Effector memory CD4-positive, alpha-beta T cell (primary cell): ENCODE results near the gene TUBB1.

Experiments used
- DNase-seq, 3 donors: peaks; one replicate each; pipeline ENCODE4 v3.0.0-alpha.2; 2020
- H3K27ac ChIP-seq: 2 replicates; pipeline ENCODE4 v1.7.0; 2013; ENCODE audit warnings: mild to moderate bottlenecking, low read length, moderate library complexity; ENCODE audit not compliant: insufficient read depth, poor library complexity, severe bottlenecking
- H3K27me3 ChIP-seq: replicated peaks from 2 replicates; pipeline ENCODE4 v1.7.0; 2013; ENCODE audit warnings: mild to moderate bottlenecking, low read length; ENCODE audit not compliant: insufficient read depth, control insufficient read depth, poor library complexity, severe bottlenecking
- H3K36me3 ChIP-seq: 2 replicates; pipeline ENCODE4 v1.7.0; 2013; ENCODE audit warnings: mild to moderate bottlenecking, low read length, moderate library complexity; ENCODE audit not compliant: control insufficient read depth, insufficient read depth
- H3K4me1 ChIP-seq: 2 replicates; pipeline ENCODE4 v1.7.0; 2013; ENCODE audit warnings: low read length, mild to moderate bottlenecking; ENCODE audit not compliant: control insufficient read depth, insufficient read depth, poor library complexity, severe bottlenecking
- H3K4me3 ChIP-seq: 2 replicates; pipeline ENCODE4 v1.7.0; 2013; ENCODE audit warnings: low read length, low read depth, mild to moderate bottlenecking; ENCODE audit not compliant: insufficient read depth, poor library complexity, severe bottlenecking
- H3K9me3 ChIP-seq: 2 replicates; pipeline ENCODE4 v1.7.0; 2013; ENCODE audit warnings: mild to moderate bottlenecking, low read length, moderate library complexity; ENCODE audit not compliant: control insufficient read depth

Gene TUBB1

DNA sequence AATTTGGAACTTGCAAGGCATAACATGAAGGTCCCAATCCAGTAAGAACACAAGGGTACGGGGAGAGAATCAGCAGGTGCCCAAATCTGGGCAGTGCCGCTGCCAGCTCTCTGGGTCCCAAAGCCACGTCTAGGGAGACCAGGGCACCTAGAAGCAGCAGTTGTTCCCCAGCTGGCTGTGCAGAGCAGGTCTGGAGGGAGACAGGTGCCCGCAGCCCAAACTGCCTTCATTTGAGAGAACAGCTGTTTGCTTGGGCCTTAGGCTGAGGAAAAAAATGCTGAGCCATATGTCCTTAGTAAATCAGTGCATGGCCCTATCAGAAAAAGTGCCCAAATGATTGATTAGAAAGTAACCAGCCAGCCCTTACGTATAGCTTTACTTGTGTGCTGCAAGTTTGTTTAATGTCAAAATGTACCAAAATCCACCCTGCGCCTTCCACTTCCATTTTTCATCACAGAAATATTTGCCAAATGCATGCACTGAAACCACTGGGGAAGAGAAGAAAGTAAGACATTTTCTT lies 32.5 kb downstream of the TUBB1 start:
- Histone ChIP-seq H3K9me3 (no peaks in the 10 kb centered on the region), H3K36me3 (no peaks in the 10 kb centered on the region), H3K4me3 (no peak overlapping the region), H3K4me1 (no peaks in the 10 kb centered on the region), H3K27me3 (no peaks in the 10 kb centered on the region), H3K27ac (no peak overlapping the region)
- DNase-seq = no peak

DNA sequence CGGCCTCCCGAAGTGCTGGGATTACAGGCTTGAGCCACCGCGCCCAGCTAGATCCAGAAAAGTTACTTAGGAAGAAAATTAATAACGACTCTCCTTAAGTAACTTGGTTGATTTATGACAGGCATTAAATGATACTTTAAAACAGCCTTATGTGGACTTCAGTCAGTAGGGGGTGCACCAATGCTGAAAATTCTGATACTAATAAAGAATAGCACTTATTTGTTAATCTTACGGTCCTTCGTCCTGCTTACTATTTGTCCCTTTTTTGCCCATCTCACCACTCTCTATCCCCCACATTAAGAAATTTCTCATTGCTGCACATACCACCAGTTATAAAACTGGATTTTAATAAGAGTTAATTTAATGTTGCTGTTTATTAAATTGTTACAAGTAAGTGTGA lies 36.1 kb downstream of the TUBB1 start:
- Histone ChIP-seq H3K9me3 (no peaks in the 10 kb centered on the region), H3K27me3 (no peaks in the 10 kb centered on the region), H3K4me3 (no peak overlapping the region), H3K27ac (no peak overlapping the region), H3K36me3 (no peaks in the 10 kb centered on the region), H3K4me1 (no peaks in the 10 kb centered on the region)
- DNase-seq = no peak

DNA sequence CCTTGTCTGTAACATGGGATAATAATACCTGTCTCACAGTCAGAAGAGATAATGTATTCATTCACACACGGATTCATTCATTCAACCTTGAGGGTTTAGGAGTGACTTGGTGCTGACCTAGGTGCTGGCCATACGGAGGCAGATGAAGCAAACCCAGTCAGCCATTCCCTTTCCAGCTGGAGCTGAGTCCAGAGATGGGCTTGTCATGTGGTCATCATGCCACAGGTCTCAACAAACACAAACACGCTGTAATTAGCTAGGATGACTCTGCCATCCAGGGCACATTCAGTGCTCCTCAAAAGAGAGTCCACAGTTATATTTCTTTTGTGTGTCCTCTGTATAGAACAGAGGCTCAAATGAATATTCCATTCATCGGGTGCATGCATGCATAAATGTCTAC lies 42.9 kb downstream of the TUBB1 start:
- no peaks in the 10 kb centered on the region for H3K9me3 ChIP-seq
- no peak for DNase-seq
- H3K36me3 ChIP-seq = no peaks in the 10 kb centered on the region
- H3K27ac ChIP-seq = no peak overlapping the region
- H3K4me3 ChIP-seq = no peak overlapping the region
- no peaks in the 10 kb centered on the region for H3K4me1 ChIP-seq
- H3K27me3 ChIP-seq = peaks cover 3% of the 10 kb centered on the region

DNA sequence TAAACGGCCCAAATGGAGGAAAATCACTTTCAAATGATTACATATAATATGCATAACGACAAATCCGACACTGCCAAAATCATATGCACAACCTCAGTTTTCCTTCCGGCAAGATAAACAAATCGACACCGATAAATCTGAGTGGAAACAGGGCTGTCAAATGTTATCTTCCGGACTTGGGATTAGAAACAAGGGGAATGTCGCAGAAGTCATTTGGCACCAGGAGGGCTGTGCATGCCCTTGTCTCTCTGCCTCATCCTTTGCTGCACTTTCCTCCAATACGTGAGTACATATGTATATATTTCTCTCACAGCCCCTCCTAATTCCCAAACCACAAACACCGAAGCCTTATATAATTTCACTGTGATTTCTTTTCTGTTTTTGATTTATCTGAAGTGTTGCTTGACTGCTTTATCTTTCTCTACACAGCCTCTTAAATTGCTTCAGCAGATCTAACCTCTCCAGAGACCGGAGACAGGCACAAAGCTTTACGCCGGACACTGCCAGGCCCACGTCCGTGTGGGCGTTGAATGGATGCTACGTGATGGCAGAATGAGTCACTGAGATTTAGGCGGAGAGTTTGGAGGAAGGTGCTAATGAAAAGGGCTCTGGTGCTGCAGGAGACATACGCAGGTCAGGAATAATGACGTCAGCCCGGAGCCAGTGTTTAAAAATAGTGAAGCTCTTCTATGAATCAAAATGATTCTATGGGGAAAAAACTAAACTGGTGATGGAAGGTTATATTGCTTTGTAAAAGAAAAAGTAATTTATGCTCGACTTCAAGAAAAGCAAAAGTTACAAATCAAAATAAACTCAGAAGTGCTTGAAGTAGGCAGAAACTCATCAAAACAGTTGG lies 44.4 kb downstream of the TUBB1 start:
- Histone ChIP-seq H3K27ac (no peak overlapping the region), H3K27me3 (peaks cover 3% of the 10 kb centered on the region), H3K9me3 (no peaks in the 10 kb centered on the region), H3K36me3 (no peaks in the 10 kb centered on the region), H3K4me1 (no peaks in the 10 kb centered on the region), H3K4me3 (no peak overlapping the region)
- no peak for DNase-seq

DNA sequence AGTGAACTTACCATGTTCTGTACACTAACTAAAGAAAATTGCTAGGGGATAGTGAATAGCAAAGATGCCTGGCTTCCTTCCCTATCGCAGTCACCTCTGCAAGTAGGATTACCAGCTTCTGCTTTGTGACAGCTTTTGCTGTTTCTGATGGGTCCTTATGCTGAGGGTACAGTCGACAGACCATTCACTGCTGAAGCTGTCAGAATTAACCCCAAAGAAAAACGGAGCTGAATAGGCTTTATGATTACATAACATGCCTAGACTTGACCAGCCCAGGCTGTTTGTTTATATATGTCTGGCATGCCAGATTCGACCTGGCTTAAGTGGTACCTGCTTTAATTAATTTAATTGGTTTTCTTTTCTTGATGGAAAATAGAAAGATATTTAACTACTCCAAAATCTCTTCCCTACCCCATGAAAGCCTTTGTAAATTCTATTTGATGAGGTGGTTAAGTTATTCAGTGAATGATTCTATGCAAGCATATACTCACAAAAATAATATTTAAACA lies 45.0 kb downstream of the TUBB1 start:
- Histone ChIP-seq H3K27ac (no peak overlapping the region), H3K36me3 (no peaks in the 10 kb centered on the region), H3K9me3 (no peaks in the 10 kb centered on the region), H3K27me3 (peaks cover 3% of the 10 kb centered on the region), H3K4me1 (no peaks in the 10 kb centered on the region), H3K4me3 (no peak overlapping the region)
- DNase-seq = no peak

DNA sequence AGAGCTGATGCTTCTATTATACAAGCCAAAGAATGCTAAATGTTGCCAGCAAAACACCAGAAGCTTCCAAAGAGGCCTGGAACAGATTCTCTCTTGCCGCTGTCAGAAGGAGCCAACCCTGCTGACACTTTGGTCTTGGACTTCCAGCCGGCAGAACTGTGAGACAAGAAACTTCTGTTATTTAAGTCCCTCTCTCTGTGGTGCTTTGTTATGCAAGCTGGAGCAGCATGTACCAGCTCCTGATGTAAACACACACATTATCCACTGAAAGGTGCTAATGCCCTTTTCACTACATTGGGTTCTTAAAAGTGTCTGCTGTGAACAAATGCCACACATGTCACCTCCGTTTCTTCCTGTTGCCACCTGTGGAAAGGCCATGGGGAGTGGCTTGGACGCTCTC lies 49.3 kb downstream of the TUBB1 start:
- Histone ChIP-seq H3K4me1 (no peaks in the 10 kb centered on the region), H3K36me3 (no peaks in the 10 kb centered on the region), H3K9me3 (no peaks in the 10 kb centered on the region), H3K4me3 (no peak overlapping the region), H3K27me3 (peaks cover 3% of the 10 kb centered on the region), H3K27ac (no peak overlapping the region)
- DNase-seq = no peak

DNA sequence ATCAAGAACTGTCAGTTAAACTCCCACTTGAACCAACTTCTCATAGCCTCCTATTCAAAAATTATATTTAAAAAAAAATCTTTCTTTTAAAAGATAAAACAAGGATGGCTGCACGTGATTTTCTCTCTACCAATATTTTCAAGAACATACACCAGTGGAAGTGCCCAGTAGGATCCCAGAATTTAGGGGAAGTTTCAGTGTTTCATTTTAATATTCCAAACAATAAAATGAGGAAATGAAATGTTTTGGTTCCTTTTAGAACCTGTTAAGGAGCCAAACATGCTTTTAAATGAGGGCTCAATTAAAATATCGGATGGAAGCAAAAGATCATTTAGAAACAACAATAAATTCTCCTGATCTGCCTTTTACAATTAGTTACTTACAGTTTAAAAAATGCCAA lies 49.8 kb downstream of the TUBB1 start:
- H3K27me3 ChIP-seq = peaks cover 3% of the 10 kb centered on the region
- DNase-seq = no peak
- H3K9me3 ChIP-seq = no peaks in the 10 kb centered on the region
- no peaks in the 10 kb centered on the region for H3K36me3 ChIP-seq
- no peak overlapping the region for H3K4me3 ChIP-seq
- no peaks in the 10 kb centered on the region for H3K4me1 ChIP-seq
- no peak overlapping the region for H3K27ac ChIP-seq

DNA sequence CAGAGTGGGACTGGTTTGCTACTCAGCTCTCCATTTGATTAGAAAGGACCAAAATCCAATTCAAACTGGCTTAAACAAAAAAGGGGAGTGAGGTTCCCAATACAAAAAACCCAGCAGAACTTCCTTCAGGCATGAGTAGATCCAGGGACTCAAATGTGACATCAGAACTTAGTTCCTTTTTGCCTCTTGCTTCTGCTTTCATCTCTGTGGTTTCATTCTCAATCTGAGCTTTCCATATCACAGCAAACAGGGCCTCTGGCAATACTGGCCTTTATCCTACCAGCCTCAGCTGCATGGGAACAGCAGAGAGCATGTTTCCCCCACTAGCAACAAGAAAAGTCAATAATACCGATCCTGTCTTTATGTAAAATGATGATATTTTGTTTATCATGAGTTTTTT lies 52.0 kb downstream of the TUBB1 start:
- no peaks in the 10 kb centered on the region for H3K9me3 ChIP-seq
- no peaks in the 10 kb centered on the region for H3K4me1 ChIP-seq
- H3K27ac ChIP-seq = no peak overlapping the region
- H3K4me3 ChIP-seq = no peak overlapping the region
- no peak for DNase-seq
- no peaks in the 10 kb centered on the region for H3K36me3 ChIP-seq
- no peaks in the 10 kb centered on the region for H3K27me3 ChIP-seq

DNA sequence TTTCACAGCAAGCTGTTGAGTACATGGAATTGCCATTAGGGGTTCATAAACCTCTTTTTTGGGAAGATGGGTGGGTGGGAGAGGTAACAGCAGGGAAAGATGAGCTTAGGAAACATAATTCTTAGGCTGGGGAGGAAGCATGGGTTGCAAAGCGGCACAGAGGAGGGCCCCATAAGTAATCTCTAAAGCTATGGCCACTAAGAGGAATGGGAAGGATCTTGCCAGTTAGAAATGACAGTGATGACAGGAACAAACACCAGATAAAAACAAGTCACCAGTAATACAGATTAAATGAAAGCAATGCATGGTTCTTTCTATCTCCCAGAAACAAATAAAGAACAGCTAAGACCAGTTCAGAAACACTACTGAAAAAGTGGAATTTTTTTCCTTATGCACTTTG lies 54.4 kb downstream of the TUBB1 start:
- Histone ChIP-seq H3K4me1 (no peaks in the 10 kb centered on the region), H3K36me3 (no peaks in the 10 kb centered on the region), H3K27me3 (no peaks in the 10 kb centered on the region), H3K4me3 (no peak overlapping the region), H3K27ac (no peak overlapping the region), H3K9me3 (no peaks in the 10 kb centered on the region)
- no peak for DNase-seq

DNA sequence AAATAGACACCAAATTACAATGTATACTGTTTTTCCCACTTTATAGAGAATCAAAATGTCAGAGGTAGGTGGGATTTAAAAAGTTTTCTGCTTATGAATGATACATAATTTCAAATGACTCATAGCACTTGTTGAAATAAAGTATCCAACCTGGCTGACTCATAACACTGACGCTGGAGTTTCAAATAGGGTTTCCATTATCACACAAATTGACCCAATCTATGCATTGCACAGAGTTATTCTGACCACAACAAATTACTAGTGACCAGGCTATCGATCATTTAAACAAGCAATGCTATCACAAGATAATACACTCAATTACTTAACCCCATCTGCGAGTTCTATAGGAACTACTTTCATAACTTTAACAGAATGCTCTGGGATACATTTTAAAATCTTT lies 55.2 kb downstream of the TUBB1 start:
- no peak overlapping the region for H3K27ac ChIP-seq
- H3K4me1 ChIP-seq = no peaks in the 10 kb centered on the region
- H3K9me3 ChIP-seq = no peaks in the 10 kb centered on the region
- no peaks in the 10 kb centered on the region for H3K36me3 ChIP-seq
- H3K4me3 ChIP-seq = no peak overlapping the region
- no peak for DNase-seq
- H3K27me3 ChIP-seq = no peaks in the 10 kb centered on the region
